CD14-positive monocyte (primary cell): Measurements from ENCODE around the gene HCN3. TPM values are rescaled to one million over a fixed set of nuclear protein-coding genes. Genes with fewer than 3 reads are reported as not detected.

ENCODE experiments used
- DNase-seq, 3 donors: peaks; one replicate each; pipeline ENCODE4 v3.0.0-alpha.2; 2011 to 2022
- H2AFZ ChIP-seq: 2 replicates; pipeline ENCODE4 v1.6.0; 2012; ENCODE audit warnings: mild to moderate bottlenecking, low read depth, low read length, inconsistent platforms; ENCODE audit not compliant: insufficient read depth, poor library complexity, severe bottlenecking
- H3K27ac ChIP-seq, 2 donors: 1 replicate in 1 of 2; 2 replicates in 1 of 2; pipeline ENCODE4 v1.5.1; 2012 to 2013; ENCODE audit warnings: low read length in 2 of 2, control low read depth in 1 of 2, inconsistent platforms in 1 of 2, low read depth in 1 of 2, mild to moderate bottlenecking in 1 of 2
- H3K27me3 ChIP-seq, 2 donors: one replicate each; pipeline versions ENCODE4 v1.6.0 to v1.6.1; 2011 to 2013; ENCODE audit warnings: low read length in 2 of 2; ENCODE audit not compliant: control insufficient read depth in 2 of 2, insufficient read depth in 2 of 2
- H3K36me3 ChIP-seq, 2 donors: replicated peaks in 1 of 2; 1 replicate in 1 of 2; 2 replicates in 1 of 2; pipeline versions ENCODE4 v1.5.1 to v1.6.1; 2012 to 2013; ENCODE audit warnings: low read length in 2 of 2, control low read depth in 1 of 2, inconsistent platforms in 1 of 2, mild to moderate bottlenecking in 1 of 2; ENCODE audit not compliant: insufficient read depth in 2 of 2, control insufficient read depth in 1 of 2
- H3K4me1 ChIP-seq, 2 donors: 1 replicate in 1 of 2; 2 replicates in 1 of 2; pipeline versions ENCODE4 v1.5.1 to v1.6.1; 2012 to 2013; ENCODE audit warnings: low read length in 2 of 2, control low read depth in 1 of 2, inconsistent platforms in 1 of 2, mild to moderate bottlenecking in 1 of 2, moderate library complexity in 1 of 2; ENCODE audit not compliant: insufficient read depth in 2 of 2, control insufficient read depth in 1 of 2
- H3K4me2 ChIP-seq: replicated peaks from 2 replicates; pipeline ENCODE3; 2012; ENCODE audit warnings: low read length, moderate library complexity, mild to moderate bottlenecking; ENCODE audit not compliant: poor library complexity, severe bottlenecking; ENCODE audit errors: extremely low read depth
- H3K4me3 ChIP-seq, 3 experiments: fragments of 200-600 bp in 1 of 3; sonication (generic) in 1 of 3; replicated peaks in 1 of 3; 1 replicate in 2 of 3; 2 replicates in 1 of 3; pipeline ENCODE4 v1.5.1; 2011 to 2013; ENCODE audit warnings: low read length in 3 of 3, mild to moderate bottlenecking in 3 of 3, control low read depth in 2 of 3, low read depth in 2 of 3, inconsistent platforms in 1 of 3, moderate library complexity in 1 of 3
- H3K79me2 ChIP-seq: 2 replicates; pipeline ENCODE4 v1.6.0; 2012; ENCODE audit warnings: mild to moderate bottlenecking, control low read depth, inconsistent platforms, low read length, moderate library complexity; ENCODE audit not compliant: insufficient read depth
- H3K9ac ChIP-seq: 2 replicates; pipeline ENCODE4 v1.6.0; 2017; ENCODE audit warnings: low read length, mild to moderate bottlenecking; ENCODE audit not compliant: insufficient read depth, poor library complexity, severe bottlenecking
- H3K9me3 ChIP-seq, 2 donors: replicated peaks in 1 of 2; 1 replicate in 1 of 2; 2 replicates in 1 of 2; pipeline versions ENCODE4 v1.5.1 to v1.6.1; 2012 to 2013; ENCODE audit warnings: low read length in 2 of 2, control low read depth in 1 of 2; ENCODE audit not compliant: control insufficient read depth in 1 of 2, insufficient read depth in 1 of 2
- H4K20me1 ChIP-seq: 2 replicates; pipeline ENCODE4 v1.6.0; 2012; ENCODE audit warnings: mild to moderate bottlenecking, low read length, control low read depth, moderate library complexity; ENCODE audit not compliant: insufficient read depth
- H3K27ac Mint-ChIP-seq, 7 donors: one replicate each; pipeline ENCODE4 v1.8.0; 2020; ENCODE audit warnings: mild to moderate bottlenecking in 7 of 7, mixed read lengths in 7 of 7, moderate library complexity in 6 of 7, inconsistent platforms in 2 of 7
- H3K27me3 Mint-ChIP-seq, 3 donors: one replicate each; pipeline ENCODE4 v1.8.0; 2021 to 2022; ENCODE audit warnings: low read depth in 3 of 3, mild to moderate bottlenecking in 3 of 3, mixed read lengths in 3 of 3, moderate library complexity in 3 of 3, inconsistent platforms in 1 of 3
- H3K36me3 Mint-ChIP-seq, 2 donors: one replicate each; pipeline ENCODE4 v1.8.0; 2020; ENCODE audit warnings: mixed read lengths in 2 of 2, inconsistent platforms in 1 of 2, mild to moderate bottlenecking in 1 of 2
- H3K4me1 Mint-ChIP-seq: one replicate; pipeline ENCODE4 v1.8.0; 2020; ENCODE audit warnings: mild to moderate bottlenecking, mixed read lengths
- H3K4me3 Mint-ChIP-seq, 2 donors: one replicate each; pipeline ENCODE4 v1.8.0; 2020; ENCODE audit warnings: mild to moderate bottlenecking in 2 of 2, mixed read lengths in 2 of 2, moderate library complexity in 1 of 2
- H3K9me3 Mint-ChIP-seq, 7 donors: one replicate each; pipeline ENCODE4 v1.8.0; 2020 to 2022; ENCODE audit warnings: mixed read lengths in 7 of 7, mild to moderate bottlenecking in 6 of 7, moderate library complexity in 6 of 7, inconsistent platforms in 2 of 7
- WGBS: methylation state at CpG from one replicate; pipeline ENCODE4 v1.1.5; 2013; ENCODE audit warnings: missing lambda C conversion rate; ENCODE audit not compliant: insufficient coverage; 5-methylcytosine and 5-hydroxymethylcytosine counted together
- intact Hi-C, 2 donors: fragments of 100-400 bp; cut with micrococcal nuclease; formaldehyde crosslinking; loops; one replicate each; pipeline versions ENCODE4 v1.15.0 to v1.15.1; 2023
- polyA plus RNA-seq, 3 donors: library from polyadenylated mRNA; depleted of rRNA in 1 of 3; unstranded in 2 of 3; stranded (reverse) in 1 of 3; fragments of 300-500 nt in 2 of 3; fragments of >200 nt in 1 of 3; fragmentation: Illumina TruSeq in 2 of 3; gene quantifications; 1 replicate in 2 of 3; 2 replicates in 1 of 3; pipeline ENCODE4 v1.2.3, GENCODE V29; 2012 to 2021
- TF ChIP-seq, protein P1 (sequence below): fragments of 200-600 bp; IDR thresholded peaks from one replicate; pipeline ENCODE4 v1.8.0; 2022; ENCODE audit warnings: antibody characterized with exemption, mild to moderate bottlenecking

Gene HCN3
- polyA plus RNA-seq, 3 donors = 0.15 to 2.3 TPM; not detected in 1

GRCh38 chr1:155305881-155306391 lies 28.7 kb downstream of the HCN3 start:
- no peak overlapping the region for H2AFZ ChIP-seq
- intact Hi-C loops = loop anchor here in 1 of 2 donors (5.0 kb wide), 1 partner anchor 99 kb away; the partner anchor contains the start of genes MTX1 and THBS3
- no peak overlapping the region for H3K27ac ChIP-seq
- H3K4me1 ChIP-seq = peaks cover 19 to 23% of the 10 kb centered on the region in 2 donors
- no peak overlapping the region for H3K9ac ChIP-seq
- no peaks in the 10 kb centered on the region for H3K27me3 ChIP-seq
- no peaks in the 10 kb centered on the region for H3K9me3 ChIP-seq
- no peak for DNase-seq
- 96% methylated on average over 4 of the region's 7 CpGs for WGBS
- Mint-ChIP-seq H3K27ac (no peak overlapping the region), H3K27me3 (peaks cover 2 to 6% (median 2%) of the 10 kb centered on the region in 3 donors), H3K9me3 (no peaks in the 10 kb centered on the region), H3K4me3 (no peak overlapping the region), H3K36me3 (peaks cover 0 to 5% of the 10 kb centered on the region in 2 donors), H3K4me1 (peaks cover 29% of the 10 kb centered on the region)
- no peaks in the 10 kb centered on the region for H4K20me1 ChIP-seq
- H3K4me3 ChIP-seq = no peak overlapping the region
- no peaks in the 10 kb centered on the region for H3K36me3 ChIP-seq
- H3K4me2 ChIP-seq = no peak overlapping the region
- TF ChIP-seq, protein P1, sequence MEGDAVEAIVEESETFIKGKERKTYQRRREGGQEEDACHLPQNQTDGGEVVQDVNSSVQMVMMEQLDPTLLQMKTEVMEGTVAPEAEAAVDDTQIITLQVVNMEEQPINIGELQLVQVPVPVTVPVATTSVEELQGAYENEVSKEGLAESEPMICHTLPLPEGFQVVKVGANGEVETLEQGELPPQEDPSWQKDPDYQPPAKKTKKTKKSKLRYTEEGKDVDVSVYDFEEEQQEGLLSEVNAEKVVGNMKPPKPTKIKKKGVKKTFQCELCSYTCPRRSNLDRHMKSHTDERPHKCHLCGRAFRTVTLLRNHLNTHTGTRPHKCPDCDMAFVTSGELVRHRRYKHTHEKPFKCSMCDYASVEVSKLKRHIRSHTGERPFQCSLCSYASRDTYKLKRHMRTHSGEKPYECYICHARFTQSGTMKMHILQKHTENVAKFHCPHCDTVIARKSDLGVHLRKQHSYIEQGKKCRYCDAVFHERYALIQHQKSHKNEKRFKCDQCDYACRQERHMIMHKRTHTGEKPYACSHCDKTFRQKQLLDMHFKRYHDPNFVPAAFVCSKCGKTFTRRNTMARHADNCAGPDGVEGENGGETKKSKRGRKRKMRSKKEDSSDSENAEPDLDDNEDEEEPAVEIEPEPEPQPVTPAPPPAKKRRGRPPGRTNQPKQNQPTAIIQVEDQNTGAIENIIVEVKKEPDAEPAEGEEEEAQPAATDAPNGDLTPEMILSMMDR = no peak
- H3K79me2 ChIP-seq = peaks cover 23% of the 10 kb centered on the region

DNA sequence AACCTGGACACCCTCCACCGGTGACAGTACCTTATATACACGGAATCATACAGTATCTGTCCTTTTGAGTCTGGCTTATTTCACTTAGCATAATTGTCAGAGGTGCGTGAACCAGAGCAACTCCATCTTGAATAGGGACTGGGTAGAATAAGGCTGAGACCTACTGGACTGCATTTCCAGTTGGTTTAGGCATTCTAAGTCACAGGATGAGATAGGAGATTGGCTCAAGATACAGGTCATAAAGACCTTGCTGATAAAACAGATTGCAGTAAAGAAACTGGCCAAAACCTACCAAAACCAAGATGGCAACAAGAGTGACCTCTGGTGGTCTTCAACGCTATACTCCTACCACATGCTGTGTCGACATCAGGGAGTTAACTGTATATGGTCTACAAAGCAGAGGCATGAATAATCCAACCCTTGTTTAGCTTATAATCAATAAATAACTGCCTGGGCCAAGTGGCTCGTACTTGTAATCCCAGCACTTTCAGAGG lies 30.0 kb downstream of the HCN3 start:
- Histone ChIP-seq H3K79me2 (peaks cover 31% of the 10 kb centered on the region), H4K20me1 (no peaks in the 10 kb centered on the region), H3K9ac (no peak overlapping the region), H3K27ac (peak overlapping the region; percentile 83 to 88), H3K4me2 (peak overlapping the region; percentile 89), H3K36me3 (peaks cover 0 to 4% of the 10 kb centered on the region in 2 donors), H3K4me1 (peaks cover 19 to 23% of the 10 kb centered on the region in 2 donors), H2AFZ (peak overlapping the region; percentile 91), H3K4me3 (no peak overlapping the region), H3K9me3 (no peaks in the 10 kb centered on the region), H3K27me3 (no peaks in the 10 kb centered on the region)
- Mint-ChIP-seq H3K27ac (peak overlapping the region in 5 of 7 donors; percentile 96 to 99 (median 98)), H3K4me3 (no peak overlapping the region), H3K4me1 (peaks cover 31% of the 10 kb centered on the region), H3K27me3 (peaks cover 2 to 6% (median 4%) of the 10 kb centered on the region in 3 donors), H3K36me3 (peaks cover 4 to 16% of the 10 kb centered on the region in 2 donors), H3K9me3 (no peaks in the 10 kb centered on the region)
- DNase-seq = peak in 2 of 3 donors; percentile 15 to 42
- intact Hi-C loops = loop anchor here in 1 of 2 donors (5.0 kb wide), 1 partner anchor 100 kb away; the partner anchor contains the start of genes MTX1 and THBS3
- TF ChIP-seq, protein P1 = no peak
- WGBS = 67% methylated on average over 6 of the region's 6 CpGs
